Stimulated activated CD4-positive, alpha-beta T cell treated with anti-CD3 and anti-CD28 coated beads, Interleukin-2, amount 100 ng/mL, for 4 hours (primary cell): ENCODE measurements around the gene ARHGEF6.

Source experiments
- DNase-seq: peaks from one replicate; pipeline ENCODE4 v3.0.0-alpha.2; 2020; ENCODE audit warnings: low read depth

ARHGEF6 gene

DNA sequence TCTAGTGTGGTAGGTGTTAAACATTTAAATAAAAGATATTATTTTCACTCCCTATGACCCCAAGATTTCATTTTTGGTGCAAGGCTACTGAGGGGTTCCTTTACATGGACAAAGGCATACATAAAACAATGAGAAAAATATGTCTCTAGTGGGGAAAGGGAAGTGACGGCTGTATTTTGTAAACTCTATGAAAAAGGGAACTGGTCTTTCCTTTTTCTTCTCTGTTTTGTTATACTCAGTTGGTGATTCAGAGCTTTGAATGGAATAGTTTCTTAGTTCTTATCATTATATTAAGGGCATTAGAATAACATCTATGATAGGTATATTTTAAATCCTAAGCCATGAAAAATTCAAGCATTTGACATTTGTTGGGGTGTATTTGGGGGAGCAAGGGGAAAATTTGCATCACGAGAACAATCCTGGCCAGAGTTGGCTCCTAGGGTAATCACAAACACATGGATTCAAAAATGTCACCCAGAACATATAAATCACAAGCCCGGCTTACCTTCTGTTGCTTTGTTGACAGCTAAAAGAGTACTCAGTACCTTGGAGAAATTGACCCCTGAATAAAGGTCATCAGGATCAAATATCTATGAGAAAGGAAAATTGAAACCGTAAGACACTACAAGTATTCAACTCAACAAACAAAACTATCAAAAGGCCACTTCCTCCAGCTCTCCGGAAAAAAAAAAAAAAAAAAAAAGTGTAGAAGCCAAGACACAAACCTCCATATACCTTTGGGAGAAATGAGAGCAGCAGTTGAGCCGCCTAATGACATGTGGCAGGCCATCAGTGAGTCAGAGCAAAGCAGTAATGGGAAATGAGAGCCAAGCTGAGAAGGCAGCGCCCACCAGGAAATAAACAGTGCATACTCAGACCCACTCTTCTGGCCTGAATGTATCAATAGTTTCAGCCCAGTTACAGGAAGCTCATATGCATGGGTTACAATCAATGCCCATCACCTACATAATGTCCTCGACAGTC, 33.4 kb downstream of the ARHGEF6 start:
- no peak for DNase-seq

DNA sequence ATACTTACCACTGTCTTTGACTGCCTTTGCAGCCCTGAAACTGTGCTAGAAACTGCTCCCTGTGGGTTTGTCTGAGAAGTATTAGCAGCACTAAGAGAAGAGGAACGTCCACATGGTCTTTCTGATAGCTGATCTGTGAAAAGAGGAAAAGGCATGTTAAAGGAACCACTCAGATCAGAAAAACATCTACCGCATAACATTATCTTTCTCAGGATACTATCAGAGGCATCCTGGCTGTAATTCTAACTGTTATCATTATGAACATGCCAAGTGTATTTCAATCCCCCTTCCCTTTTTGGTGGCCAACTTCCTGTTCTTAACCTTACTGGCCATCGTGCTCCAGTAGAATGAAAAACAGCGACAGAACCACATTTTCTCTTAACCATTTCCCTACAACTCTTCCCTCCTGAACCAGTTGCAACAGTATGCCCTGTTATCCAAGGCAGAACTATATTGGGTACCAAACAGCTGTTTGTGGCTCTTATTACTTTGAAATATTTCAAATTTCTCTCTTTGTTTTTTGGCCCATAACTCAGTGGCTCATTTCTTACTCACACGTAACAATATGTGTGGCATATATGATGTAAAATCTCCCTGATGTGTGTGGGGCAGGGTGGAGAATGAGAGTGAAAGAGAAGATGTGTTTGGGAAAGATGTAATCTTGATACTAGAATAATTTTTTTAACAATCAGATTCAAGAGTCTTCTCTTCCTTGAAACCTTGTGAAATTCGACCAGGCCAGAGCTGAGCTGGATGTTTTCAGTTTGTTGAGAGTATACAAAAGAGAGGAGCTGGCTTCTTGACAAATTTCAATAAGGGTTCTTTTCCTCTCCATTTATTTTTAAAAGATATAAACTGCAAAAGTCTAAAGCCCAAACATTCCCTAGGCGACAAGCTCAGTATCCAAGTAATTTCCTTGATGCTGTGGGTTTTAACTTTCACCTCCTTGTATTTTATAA, 35.2 kb downstream of the ARHGEF6 start:
- DNase-seq = no peak

DNA sequence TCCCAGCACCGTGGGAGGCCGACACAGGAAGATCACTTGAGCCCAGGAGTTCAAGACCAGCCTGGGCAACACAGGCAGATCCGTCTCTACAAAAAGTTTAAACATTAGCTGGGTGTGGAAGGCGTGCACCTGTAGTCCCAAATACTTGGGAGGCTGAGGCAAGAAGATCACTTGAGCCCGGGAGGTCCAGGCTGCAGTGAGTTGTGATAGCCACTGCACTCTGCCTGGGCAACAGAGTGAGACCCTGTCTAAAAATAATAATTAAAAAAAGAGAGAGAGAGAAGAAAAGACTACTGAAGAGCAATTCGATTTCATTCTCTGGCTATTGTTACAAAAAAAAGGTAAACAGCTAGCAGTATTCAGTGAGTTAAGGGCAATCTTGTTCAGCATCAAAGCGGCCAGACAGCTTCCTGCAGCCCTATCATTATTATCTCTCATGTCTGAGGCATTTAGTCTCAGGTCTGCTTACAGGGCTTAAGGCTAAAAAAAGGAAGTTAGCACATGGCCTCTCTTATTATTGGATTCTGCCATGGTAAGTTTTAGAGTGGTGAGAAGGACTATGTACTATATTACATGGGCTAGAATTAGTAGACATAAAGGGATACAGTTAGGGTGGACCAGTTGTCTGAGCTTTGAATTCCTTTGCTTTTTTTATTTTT, 37.9 kb downstream of the ARHGEF6 start:
- DNase-seq = no peak

DNA sequence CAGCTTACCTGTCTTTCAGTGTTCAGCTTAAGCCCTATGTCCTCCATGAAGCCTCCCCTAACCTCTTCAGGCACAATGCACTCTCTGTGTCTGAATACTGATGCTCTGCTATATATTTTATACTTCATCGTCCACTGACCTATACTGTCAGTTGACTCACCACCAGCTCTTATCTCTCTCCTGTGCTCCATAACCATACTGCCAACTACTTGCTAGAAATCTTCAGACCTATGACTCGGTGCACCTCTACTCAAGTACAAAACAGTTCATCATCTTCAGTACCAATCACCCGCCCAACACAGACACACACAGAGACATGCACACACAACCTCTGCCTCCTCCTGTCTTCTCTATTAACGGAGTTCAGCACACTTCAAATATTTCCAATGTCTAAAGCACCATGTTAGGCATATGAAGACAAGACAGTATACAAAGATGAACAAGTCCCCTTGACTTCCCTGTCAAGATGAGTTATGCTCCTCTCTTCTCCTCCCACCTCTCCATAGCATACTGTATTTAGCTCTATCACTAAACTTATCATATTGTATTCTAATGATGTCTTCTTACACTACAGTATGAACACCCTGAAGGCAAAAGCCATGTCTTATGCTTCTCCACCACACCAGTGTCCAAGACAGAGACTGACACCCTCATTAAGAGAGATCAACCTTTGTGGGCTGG, 42.5 kb downstream of the ARHGEF6 start:
- no peak for DNase-seq

DNA sequence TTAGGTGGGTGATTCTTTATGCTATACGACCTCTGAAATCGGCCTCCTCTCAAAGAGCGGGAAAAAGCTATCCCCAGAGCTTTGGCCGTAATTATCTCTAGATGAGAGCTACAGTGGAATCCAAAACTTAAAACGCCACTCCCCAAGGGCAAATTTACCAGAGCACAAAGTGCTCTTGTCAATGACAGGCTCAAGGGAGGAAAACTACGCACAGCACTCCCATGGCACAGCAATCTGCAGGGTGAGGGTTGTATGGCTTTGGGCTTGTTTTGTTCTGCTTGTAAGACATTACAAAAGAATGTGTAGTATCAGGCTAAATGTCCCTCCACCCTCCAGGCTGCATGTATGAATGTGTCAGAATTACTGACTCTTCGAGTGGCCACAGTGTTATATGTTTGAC, 44.0 kb downstream of the ARHGEF6 start:
- no peak for DNase-seq

DNA sequence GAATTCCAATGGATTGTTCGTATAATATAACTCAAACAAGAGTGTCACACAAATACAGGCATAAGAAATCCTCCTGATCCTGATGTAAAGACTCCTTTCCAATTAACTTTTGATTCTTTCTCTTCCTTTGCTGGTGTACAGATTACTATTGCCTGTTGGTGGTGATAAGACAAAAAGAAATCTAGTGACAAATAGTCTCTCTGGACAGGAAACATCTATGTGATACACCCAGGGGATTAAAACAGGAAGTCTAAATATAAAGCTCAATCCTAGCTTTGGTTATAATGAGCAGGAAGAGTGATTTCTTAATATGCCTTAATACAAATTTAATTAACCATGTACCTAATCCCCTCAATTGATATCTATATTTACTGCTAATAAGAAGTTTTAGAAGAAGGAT, 45.1 kb downstream of the ARHGEF6 start:
- DNase-seq = no peak

DNA sequence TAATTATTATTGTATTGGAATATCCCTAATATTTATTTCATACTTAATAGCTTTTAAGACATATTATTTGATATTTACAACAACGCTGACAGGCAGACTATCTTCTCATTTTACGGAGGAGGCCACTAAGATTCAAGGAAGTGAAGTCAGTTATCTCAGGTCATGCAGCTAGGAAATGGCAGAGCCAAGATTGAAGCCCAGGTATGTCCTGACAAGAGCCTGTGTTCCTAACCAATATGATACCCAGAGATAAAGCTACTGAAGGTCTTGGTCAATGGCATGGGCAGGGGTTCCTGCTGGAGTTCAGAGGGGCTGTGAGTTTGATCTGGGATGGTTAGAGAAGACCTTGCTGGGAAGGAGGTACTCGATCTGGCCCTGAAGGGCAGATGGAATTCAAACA, 47.1 kb downstream of the ARHGEF6 start:
- no peak for DNase-seq

DNA sequence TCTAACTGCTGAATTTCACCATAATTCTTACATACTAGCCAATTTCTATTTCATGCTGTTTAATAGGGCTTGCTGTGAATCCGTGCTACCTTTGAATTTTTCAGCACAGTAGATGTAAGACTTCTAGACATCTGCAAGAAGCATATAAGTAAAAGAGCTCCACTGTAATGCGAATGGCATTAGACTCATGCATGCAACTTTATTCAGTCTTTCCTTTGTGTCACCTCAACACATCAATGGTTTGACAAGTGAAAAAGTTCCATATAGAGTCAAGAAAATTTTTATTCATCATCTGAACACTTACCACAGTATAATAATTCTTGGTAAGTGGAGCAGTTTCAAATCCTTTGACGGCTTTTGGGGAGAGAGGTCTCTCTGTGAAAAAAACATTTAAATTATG, 48.9 kb downstream of the ARHGEF6 start:
- no peak for DNase-seq

DNA sequence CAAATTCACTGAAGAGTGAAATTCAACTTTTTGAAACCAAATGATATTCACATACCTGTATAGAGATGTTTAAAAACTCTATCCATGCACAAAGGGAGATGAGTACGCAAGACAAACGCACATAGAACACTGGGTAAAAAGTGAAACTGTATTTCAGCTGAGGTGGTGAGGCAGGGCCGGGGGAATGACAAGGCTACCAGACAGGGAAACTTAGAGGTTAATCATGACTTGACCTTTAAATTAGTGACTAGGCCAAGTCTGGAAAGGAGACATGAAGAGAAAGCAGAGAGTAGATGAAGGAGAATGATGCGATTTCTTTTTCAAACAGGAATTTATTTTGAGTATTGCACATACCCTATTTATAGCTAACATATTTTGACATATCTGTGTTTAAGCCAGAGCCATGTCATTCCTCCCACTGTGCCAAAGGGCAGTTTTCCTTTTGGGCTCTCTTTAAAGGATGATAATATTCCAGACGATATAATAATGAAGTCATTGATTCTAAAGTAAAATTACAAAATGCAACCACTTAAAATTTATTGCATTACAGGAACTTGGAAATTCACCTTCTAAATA, 49.4 kb downstream of the ARHGEF6 start:
- DNase-seq = no peak

DNA sequence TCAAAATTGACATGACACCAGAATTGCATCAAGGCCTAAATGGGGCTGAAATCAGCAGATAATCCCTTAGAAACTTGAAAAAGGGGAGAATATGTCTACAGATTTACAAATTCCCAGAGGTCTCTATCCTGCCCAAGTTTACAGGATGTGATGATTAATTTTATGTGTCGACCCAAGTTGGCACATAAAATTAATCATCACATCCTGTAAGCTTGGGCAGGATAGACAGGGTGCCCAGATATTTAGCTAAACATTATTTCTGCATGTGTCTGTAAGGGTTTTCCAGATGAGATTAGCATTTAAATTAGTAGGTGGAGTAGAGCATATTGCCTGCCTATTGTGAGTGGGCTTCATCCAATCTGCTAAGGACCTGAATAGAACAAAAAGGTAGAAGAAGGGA, 52.3 kb downstream of the ARHGEF6 start:
- no peak for DNase-seq

DNA sequence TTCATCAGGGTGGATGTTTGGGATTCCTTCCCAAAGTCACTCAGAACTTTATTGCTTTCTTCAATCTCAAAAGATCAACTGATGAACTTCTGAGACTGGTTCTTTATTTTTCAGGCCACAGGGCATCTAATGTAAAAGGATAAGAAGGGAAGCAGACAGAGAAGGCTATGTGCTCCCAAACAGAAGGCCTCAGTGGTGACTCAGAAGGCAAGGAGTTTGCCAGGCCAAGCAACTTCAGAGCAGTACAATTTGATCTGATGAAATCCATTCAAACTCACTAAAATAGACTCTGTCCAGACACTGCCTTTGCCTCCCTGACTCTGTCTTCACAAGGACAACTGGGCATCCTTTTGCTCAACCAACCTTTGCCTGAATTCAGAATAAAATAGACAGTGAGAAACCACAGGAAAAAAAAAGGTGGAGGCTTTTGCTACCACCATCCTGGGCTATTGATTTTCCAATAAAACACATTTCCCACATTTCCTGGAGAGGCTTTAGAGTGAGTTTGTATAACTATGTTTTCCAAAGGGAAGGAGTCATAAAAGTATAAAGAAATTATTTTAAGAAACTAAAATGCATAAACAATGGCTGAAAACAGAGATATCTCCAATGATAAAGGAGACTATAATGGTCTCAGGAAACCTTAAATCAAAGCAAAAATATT, 55.2 kb downstream of the ARHGEF6 start:
- DNase-seq = no peak

DNA sequence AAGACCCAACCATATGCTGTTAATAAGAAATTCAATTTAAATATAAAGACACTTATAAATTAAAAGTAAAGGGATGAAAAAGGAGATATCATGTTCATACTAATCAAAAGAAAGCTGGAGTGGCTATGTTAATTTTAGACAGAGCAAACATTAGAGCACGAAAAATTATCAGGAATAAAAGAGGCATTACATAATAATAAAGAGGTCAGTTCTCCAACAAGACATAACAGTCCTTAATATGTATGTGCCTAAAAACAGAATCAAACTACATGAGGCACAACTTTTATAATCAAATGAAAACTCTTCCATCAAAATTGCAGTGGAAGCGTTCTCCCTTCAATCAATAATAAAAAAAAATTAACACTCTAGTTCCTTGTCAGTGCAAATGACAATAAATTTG, 62.6 kb downstream of the ARHGEF6 start:
- no peak for DNase-seq

DNA sequence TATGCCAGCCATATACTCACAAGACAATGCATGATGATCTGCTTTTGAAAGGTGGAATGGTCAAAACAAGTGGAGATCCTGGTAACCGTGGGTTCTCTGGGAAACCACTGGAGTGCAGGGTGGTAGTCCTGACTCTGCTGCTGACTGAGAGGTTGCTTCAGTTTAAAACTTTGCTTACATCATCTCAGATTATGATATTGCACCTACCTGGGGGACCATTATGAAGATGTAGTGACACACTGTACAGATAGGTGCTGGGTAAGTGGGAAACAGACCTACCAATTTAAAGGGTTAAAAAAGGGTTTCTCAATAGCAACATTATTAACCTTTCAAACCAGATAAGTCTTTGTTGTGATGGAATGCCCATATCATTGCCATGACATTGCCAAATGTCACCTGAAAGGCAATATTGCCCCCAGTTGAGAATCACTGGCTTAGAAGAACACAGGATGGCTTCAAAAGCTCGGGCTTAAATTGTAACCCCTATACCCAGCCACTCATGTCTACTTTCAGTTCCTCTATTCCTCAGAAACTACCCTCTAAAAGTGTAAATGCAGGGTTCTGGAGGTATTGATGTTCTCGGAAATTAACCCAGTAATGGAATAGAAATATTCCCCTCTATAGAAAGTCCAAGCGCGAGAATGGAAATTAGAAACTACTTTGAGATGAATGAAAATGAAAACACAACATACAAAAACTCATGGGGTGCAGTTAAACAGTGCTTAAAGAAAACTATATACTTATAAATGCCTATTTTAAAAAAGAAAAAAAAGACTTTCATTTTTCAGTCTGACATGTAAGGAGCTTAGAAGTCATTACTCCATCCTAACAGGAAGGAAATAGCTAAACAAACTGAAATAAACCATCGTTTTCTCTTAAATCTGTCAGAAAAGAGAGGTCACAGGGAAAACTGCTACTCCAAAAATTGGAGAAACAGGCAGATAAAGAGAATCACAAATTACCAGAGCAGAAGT, 65.8 kb downstream of the ARHGEF6 start:
- no peak for DNase-seq

DNA sequence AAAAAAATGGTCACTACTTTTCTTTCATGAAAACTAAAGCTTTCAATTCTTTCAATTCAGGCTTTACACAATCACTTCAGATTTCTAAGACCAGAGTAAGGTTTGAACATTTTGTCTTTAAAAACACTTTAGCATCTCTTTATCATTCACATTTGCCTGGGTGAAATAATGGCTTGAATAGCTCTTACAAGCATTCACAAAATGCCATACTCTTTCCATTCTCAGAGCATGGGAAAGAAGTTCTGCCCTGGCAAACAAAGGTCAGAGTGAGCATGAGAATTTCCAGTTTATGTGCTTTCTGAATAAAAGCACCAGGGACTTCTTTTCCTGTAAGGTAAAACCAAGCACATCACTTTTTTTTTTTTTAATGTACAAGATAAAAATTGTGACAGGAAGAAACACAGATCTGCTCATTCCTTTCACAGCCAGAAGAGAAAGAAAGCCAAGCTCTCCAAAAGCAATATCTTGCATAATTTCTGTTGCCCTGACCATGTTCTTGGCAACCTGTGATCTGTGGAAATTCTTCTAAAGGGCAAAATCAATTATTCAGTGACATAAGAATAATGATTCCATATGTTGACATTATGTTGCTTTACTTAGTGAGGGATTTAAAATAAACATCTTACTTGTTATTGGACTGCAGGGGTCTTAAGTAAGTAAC, 68.0 kb downstream of the ARHGEF6 start:
- no peak for DNase-seq

DNA sequence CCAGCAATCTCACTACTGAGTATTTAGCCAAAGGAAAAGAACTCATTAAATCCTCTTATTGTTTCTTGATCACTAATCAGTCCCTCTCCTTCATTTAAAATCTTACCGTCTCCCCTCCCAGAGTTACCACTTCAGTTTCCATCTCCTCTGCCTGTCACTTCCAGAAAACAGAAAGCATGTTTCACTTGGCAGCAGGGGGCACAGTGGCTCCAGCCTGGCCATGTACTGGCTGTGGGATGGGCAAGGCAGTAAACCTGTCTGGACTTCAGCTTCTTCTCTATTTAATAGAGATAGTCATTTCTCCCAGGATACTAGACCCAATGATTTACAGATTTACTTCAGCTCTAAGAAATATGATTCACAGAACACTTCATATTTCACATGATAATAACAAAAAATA, 69.6 kb downstream of the ARHGEF6 start:
- no peak for DNase-seq

DNA sequence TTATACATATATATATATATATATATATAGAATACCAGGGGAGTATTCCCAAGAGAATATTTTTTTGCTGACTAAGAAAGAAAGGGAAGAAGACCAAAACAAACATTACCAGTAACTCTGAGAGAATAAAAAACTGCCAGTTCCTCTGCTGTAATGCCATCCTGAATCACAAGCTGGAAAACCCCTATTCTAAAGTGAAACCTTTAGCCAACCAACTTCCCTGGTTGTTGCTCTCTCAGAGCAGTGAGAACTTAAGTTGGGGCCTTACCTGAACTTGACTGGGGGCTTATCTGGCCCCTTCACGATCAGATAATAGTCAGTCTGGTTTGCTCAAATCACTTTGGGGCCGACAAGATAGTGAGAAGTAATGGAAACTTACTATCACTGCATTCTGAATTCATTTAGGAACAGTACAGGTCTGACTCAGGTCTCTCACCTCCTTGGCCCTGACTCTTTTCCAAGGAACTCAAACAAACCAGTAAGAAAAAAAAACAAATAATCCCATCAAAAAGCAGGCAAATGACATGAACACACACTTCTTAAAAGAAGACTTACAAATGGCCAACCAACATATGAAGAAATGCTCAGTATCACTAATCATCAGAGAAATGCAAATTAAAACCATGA, 70.3 kb downstream of the ARHGEF6 start:
- DNase-seq = no peak

DNA sequence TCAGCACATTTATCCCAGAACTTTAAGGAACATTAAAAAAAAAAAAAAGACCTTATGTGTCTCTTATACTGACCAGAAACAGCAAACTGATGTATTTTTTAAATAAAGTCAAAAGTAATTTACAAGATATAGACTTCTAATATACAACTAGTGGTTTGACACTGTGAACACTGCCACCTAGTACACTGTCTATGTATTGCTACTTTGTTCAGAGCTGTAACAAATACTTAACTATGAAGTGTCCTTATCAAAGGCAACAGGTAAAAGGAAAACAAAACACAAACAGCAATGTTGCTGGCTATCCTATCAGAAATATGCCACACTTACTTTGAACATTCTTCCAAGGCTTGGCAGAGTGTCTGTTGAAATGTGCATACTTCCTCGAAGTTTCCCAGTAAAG, 72.4 kb downstream of the ARHGEF6 start:
- DNase-seq = no peak

DNA sequence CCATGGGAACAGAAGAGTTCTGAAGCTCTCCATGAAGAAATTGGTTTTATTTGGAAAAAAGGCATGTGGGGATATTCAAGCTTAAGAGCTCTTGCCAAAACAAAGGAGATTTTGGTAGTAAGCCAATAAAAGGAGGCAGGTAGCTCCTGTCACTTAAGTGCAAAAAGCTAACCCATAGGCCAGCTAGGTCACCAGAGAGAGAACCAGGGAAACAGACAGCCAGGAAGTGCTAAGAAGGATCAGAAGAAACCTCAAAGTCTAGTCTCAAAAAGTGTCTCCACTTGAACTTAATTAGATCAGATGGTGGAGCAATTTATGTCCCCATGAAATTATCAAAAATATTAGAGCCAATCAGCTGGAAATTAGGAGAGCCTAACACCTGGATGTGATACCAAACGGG, 83.6 kb downstream of the ARHGEF6 start:
- no peak for DNase-seq
